Measurements from ENCODE around the gene AUTS2. TPM values are rescaled to one million over a fixed set of nuclear protein-coding genes. Genes with fewer than 3 reads are reported as not detected.

The AUTS2 gene
- total and polyA plus RNA-seq, 9 of the 15 experiments (the other 6 are each of a cell fraction or from before 2014, with no cell fraction given): 0.58 TPM; not detected in 8

- H4K20me1 ChIP-seq (replicated peaks; ENCODE audit: control insufficient read depth, insufficient read depth, low read length): no peaks in the 10 kb centered on the region
- TF ChIP-seq FOXK2 (conservative IDR thresholded peaks at IDR 0.05 in 1 of 2, IDR thresholded peaks at IDR 0.05 in 1 of 2; ENCODE audit: low read depth in 2 of 2): no peak
- TF ChIP-seq NFIC (IDR thresholded peaks at IDR 0.05): no peak
- TF ChIP-seq SRSF9 (IDR thresholded peaks at IDR 0.05; ENCODE audit: borderline replicate concordance, low read depth, low read length): no peak
- peak in 1 of 3 experiments; percentile 52; a peak in 3 of 6 replicates for TF ChIP-seq CTCF (IDR thresholded peaks at IDR 0.05 in 2 of 3, conservative IDR thresholded peaks at IDR 0.05 in 1 of 3; ENCODE audit: insufficient read depth in 2 of 3, low read depth in 1 of 3, low read length in 3 of 3)
- no peak for TF ChIP-seq CEBPG (CRISPR knock-in tag; IDR thresholded peaks at IDR 0.05)
- 0 out of 4 replicates have a peak, but pooled peaks of 1 of the 2 experiments have one; percentile 41 for TF ChIP-seq CEBPG (tag; conservative IDR thresholded peaks at IDR 0.05 in 1 of 2, IDR thresholded peaks at IDR 0.05 in 1 of 2)
- TF ChIP-seq RFX1 (IDR thresholded peaks at IDR 0.05): no peak
- TF ChIP-seq PHF20 (IDR thresholded peaks at IDR 0.05; ENCODE audit: partially characterized antibody): no peak
- TF ChIP-seq KLF6 (CRISPR knock-in tag; IDR thresholded peaks at IDR 0.05; ENCODE audit: borderline replicate concordance): no peak
- TF ChIP-seq GTF3C2 (IDR thresholded peaks at IDR 0.05; ENCODE audit: borderline replicate concordance, extremely low read depth, insufficient read length): no peak
- peak; percentile 22 to 40; a peak in 2 of 4 replicates for TF ChIP-seq RAD21 (CRISPR knock-in tag; conservative IDR thresholded peaks at IDR 0.05 in 1 of 2, IDR thresholded peaks at IDR 0.05 in 1 of 2)
- H3K27me3 ChIP-seq (ENCODE audit: control insufficient read depth in 2 of 2, insufficient read depth in 2 of 2, low read length in 2 of 2): no peaks in the 10 kb centered on the region
- no peaks in the 10 kb centered on the region for H3K79me2 ChIP-seq (ENCODE audit: control insufficient read depth, insufficient read depth, low read length)
- no peak for ATAC-seq
- no TSS peak for BruUV-seq (replicated peaks)
- H3K36me3 ChIP-seq (ENCODE audit: control insufficient read depth, insufficient read depth, low read length): no peaks in the 10 kb centered on the region
- H3K4me1 ChIP-seq (replicated peaks in 1 of 2; ENCODE audit: control insufficient read depth in 2 of 2, insufficient read depth in 2 of 2, low read length in 2 of 2): no peaks in the 10 kb centered on the region
- FAIRE-seq: no peak
- ChIA-PET POLR2A (no interaction called here), CTCF (ENCODE audit: low intra/inter-chr PET ratio) (no interaction called here)
- H3K9ac ChIP-seq (ENCODE audit: insufficient read depth in 1 of 2, low read depth in 2 of 2, low read length in 2 of 2): no peak overlapping the region
- no peaks in the 10 kb centered on the region for H3K9me1 ChIP-seq (ENCODE audit: control insufficient read depth, insufficient read depth, low read length)
- intact Hi-C loops (cut with micrococcal nuclease) (no loop called here), in situ Hi-C loops (cut with MboI) (no loop called here)
- no peaks in the 10 kb centered on the region for H3K9me3 ChIP-seq (replicated peaks; ENCODE audit: control insufficient read depth, insufficient read depth, low read depth, low read length)
- H3K4me3 ChIP-seq: no peak overlapping the region
- H2AFZ ChIP-seq (ENCODE audit: low read depth, low read length): no peak overlapping the region
- H3K4me2 ChIP-seq (ENCODE audit: insufficient read depth, low read length): no peak overlapping the region
- H3K27ac ChIP-seq (ENCODE audit: extremely low read depth, low read depth, low read length): no peak overlapping the region
- DNase-seq (ENCODE audit: extremely low read depth in 1 of 4, low spot score in 3 of 4): peak in 1 of 4 experiments; percentile 12
Measured at GRCh38 chr7:70040970-70041766, 442.9 kb downstream of the AUTS2 start.
